ENCODE measurements around the gene CHST15.

Gene CHST15

GRCh38 chr10:123962756-123963530 is 130.5 kb downstream of the CHST15 start:
- no peak overlapping the region for H3K27ac ChIP-seq
- ChIA-PET POLR2A (ENCODE audit: low non-redundant PET) (no interaction called here), CTCF (interaction anchor here (0.5 to 3.2 kb wide), 6 partner anchors 66 to 1518 kb away, joined by 3 to 16 read pairs (median 4); no protein-coding TSS in a partner anchor)
- DNase-seq (ENCODE audit: low spot score), result no peak
- TF ChIP-seq CTCF (conservative IDR thresholded peaks at IDR 0.05; ENCODE audit: low read depth), result no peak

- DNase-seq (ENCODE audit: low spot score), result no peak
- H3K27ac ChIP-seq, result no peak overlapping the region
- no peak for TF ChIP-seq CTCF (conservative IDR thresholded peaks at IDR 0.05; ENCODE audit: low read depth)
- ChIA-PET CTCF (no interaction called here), POLR2A (ENCODE audit: low non-redundant PET) (no interaction called here)
Measured at GRCh38 chr10:123958241-123958640, 135.2 kb downstream of the CHST15 start.
